ENCODE data around the gene DLX3.

The DLX3 gene

DNA sequence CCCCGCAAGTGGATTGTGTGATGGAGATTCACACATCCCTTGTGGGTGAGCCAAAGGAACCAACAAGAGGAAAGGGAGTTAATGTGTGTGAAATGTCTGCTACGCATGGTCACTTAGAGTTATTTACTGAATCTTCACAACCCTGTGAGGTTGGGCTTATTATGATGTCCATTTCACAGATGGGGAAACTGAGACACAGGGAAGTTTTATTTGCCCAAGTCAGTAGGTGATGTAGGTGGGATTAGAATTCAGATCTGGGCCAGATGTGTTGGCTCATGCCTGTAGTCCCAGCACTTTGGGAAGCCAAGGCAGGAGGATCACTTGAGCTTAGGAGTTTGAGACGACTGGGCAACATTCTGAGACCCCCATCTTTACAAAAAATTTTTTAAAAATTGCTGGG is 37.7 kb downstream of the DLX3 start:
- TF ChIP-seq, protein P1, sequence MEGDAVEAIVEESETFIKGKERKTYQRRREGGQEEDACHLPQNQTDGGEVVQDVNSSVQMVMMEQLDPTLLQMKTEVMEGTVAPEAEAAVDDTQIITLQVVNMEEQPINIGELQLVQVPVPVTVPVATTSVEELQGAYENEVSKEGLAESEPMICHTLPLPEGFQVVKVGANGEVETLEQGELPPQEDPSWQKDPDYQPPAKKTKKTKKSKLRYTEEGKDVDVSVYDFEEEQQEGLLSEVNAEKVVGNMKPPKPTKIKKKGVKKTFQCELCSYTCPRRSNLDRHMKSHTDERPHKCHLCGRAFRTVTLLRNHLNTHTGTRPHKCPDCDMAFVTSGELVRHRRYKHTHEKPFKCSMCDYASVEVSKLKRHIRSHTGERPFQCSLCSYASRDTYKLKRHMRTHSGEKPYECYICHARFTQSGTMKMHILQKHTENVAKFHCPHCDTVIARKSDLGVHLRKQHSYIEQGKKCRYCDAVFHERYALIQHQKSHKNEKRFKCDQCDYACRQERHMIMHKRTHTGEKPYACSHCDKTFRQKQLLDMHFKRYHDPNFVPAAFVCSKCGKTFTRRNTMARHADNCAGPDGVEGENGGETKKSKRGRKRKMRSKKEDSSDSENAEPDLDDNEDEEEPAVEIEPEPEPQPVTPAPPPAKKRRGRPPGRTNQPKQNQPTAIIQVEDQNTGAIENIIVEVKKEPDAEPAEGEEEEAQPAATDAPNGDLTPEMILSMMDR (IDR thresholded peaks at IDR 0.05; ENCODE audit: low read depth, low read length, missing control alignments): no peak
- DNase-seq (ENCODE audit: low read depth): no peak
- H3K4me3 ChIP-seq (ENCODE audit: low read depth, low read length): no peak overlapping the region

DNA sequence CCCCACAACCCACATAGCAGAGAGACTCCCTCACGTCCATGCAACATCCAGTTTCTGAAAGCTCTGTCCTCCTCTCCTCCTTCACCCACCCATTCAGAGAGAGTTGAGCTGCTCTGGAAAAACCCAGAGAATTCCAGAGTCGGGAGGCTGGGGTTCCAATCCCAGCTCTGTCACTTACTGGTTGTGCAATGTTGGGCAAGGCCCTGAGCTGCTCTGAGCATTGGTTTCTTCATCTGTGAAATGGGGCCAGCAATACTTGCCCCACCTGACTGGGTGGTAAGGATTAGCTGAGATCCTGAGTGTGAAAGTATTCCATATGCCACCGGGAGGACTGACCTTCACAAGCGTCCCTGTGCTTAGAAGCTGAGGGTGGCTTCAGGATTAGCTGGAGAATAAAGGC is 38.2 kb downstream of the DLX3 start:
- TF ChIP-seq, protein P1 (IDR thresholded peaks at IDR 0.05; ENCODE audit: low read depth, low read length, missing control alignments): no peak
- DNase-seq (ENCODE audit: low read depth): no peak

DNA sequence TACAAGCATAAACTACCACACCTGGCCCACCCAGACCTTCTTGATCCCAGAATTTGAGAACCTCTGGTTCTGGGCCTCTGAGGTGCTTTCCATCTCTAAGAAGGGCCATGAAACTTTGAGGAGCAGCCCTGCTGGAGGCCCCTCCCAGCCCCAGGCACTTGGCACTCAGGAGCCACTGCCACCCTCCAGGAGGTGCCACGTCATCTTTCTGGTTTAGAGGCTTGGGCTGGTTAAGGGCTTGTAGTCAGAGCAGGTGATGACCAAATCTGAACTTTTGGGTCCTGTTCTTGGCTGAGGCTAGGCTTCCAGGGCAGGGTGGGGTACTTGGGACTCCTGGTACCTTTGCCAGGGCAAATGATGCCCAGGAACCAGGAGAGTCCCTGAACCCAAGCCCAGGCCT is 39.9 kb downstream of the DLX3 start:
- DNase-seq (ENCODE audit: low read depth): no peak
- TF ChIP-seq, protein P1 (IDR thresholded peaks at IDR 0.05; ENCODE audit: low read depth, low read length, missing control alignments): no peak
- no peak overlapping the region for H3K4me3 ChIP-seq (ENCODE audit: low read depth, low read length)

More for the DNA sequence above, 38.2 kb downstream of the DLX3 start:
- H3K4me3 ChIP-seq (ENCODE audit: low read depth, low read length): no peak overlapping the region

DNA sequence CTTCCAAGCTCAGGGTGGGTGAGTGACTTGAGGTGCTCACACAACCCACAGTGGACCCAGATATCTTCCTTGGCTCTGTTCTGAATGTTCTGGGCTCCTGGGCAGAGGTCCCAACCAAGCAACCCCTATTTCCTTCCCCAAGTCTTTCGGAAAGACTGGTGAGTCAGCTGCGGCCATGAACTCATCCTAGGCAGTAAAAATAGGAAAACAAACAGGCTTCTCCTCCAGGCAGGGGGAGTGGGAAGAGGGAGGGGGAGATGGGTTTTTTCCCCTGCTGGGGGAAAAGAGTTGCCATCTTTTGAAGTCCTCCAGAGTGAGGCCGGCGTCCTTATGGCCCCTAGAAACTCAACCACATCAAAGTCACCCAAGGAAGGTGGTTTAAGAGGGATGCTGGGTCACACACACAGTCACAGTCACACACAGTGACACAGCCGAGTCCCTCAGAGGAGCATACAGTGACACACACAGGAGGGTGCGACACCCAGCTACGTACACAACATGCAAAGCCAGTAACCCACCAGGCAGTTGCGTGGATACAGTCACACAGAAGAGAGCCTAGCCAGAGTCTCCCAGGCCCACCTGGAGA is 42.0 kb downstream of the DLX3 start:
- H3K4me3 ChIP-seq (ENCODE audit: low read depth, low read length): no peak overlapping the region
- TF ChIP-seq, protein P1 (IDR thresholded peaks at IDR 0.05; ENCODE audit: low read depth, low read length, missing control alignments): no peak
- no peak for DNase-seq (ENCODE audit: low read depth)

DNA sequence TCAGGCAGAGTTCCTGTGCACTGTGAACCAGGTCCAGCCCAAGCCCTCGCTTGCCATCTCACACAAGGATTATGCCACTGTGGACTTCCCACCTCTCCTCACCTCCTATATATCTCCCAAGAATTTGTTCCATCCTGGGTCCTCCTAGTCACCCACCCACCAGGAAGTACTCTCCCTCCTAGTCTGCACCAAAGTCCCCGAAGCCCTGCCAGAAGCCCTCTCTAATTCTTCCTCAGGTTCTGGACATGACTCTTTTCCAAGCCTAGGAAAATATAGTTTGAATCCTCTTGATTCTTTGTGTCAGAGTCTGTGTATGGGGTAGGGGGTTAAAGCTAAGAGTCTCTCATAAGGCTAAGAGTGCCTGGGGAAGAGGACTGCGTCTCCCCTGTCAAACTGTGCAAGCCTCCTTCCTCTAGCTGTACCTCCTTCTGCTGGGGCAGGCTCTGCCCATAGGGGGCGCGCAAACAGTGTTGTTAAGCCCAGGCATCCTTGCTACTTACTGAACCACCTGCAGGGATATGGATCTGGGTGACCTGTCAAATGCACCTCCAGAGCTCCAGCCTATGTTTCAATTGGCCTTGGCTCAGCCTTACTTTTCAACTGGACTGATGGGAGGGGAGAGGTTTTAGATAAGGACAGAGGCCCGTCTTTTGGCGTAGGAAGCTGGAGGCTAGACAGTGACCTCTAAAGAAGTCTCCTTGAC is 42.7 kb downstream of the DLX3 start:
- DNase-seq (ENCODE audit: low read depth): peak; percentile 19

DNA sequence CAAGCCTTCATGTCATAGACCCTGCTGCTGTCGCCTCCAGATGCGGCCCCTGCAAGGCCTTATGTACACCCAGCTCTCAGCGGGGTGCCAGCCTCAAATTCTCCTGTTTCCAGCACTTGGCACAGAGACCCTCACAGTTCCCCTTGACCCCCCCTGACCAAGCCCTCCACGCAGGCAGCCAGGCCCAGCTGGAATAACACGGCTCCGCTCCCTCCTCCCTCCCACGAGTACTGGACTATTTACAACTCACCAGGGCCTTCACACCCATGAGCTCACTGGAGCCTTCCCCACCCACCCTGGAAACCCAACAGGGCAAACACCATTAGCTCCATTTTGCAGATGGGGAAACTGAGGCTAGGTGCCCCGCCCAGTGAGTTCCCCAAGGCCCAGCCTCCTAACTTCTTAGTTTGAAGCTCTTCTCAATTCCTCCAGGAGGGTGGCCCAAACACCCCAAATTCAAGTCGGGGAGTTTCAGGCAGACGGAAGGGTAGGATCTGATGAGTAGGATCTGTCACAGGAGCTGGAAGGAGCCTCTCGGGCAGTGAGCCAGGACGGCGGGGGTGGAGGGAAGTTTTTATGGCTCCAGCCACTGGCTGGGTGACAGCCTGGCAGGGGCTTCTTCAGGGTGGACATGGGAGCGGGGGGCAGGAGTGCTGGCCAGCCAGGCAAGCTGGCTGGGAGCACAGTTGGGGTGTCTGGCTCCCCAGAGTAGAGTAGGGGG is 43.5 kb downstream of the DLX3 start:
- TF ChIP-seq, protein P1 (IDR thresholded peaks at IDR 0.05; ENCODE audit: low read depth, low read length, missing control alignments): no peak
- H3K4me3 ChIP-seq (ENCODE audit: low read depth, low read length): no peak overlapping the region
- DNase-seq (ENCODE audit: low read depth): no peak

More for the DNA sequence above, 42.7 kb downstream of the DLX3 start:
- TF ChIP-seq, protein P1 (IDR thresholded peaks at IDR 0.05; ENCODE audit: low read depth, low read length, missing control alignments): peak; percentile 97
- H3K4me3 ChIP-seq (ENCODE audit: low read depth, low read length): no peak overlapping the region
